Natural killer cell treated with Interleukin-12 subunit alpha and Interleukin-12 subunit beta and Interleukin-15 and Interleukin-18, amount 100 ng/mL, for 72 hours (primary cell): ENCODE data around the gene CYP27B1. TPM values are rescaled to one million over a fixed set of nuclear protein-coding genes. Genes with fewer than 3 reads are reported as not detected.
A peak's percentile ranks its signal among the peaks of the same experiment; 100 is the strongest.

ENCODE experiments used
- ATAC-seq, 2 donors: fragments of 150-1000 bp; cut with Tn5 transposase in 1 of 2; sonication (Bioruptor Pico), chemical (Tn5 transposase) in 1 of 2; 2 replicates each; pipeline ENCODE4 v1.10.0; 2021
- DNase-seq: peaks from one replicate; pipeline ENCODE4 v3.0.0; 2022; ENCODE audit warnings: low spot score
- H3K27ac Mint-ChIP-seq, 2 donors: 1 replicate in 1 of 2; 2 replicates in 1 of 2; pipeline ENCODE4 v1.8.0; 2022; ENCODE audit warnings: mixed read lengths in 2 of 2, mild to moderate bottlenecking in 1 of 2, moderate library complexity in 1 of 2
- H3K27me3 Mint-ChIP-seq, 2 donors: 1 replicate in 1 of 2; 2 replicates in 1 of 2; pipeline ENCODE4 v1.8.0; 2022; ENCODE audit warnings: mixed read lengths in 2 of 2
- H3K36me3 Mint-ChIP-seq: one replicate; pipeline ENCODE4 v1.8.0; 2022; ENCODE audit warnings: mixed read lengths
- H3K4me1 Mint-ChIP-seq, 2 donors: 1 replicate in 1 of 2; 2 replicates in 1 of 2; pipeline ENCODE4 v1.8.0; 2022; ENCODE audit warnings: low read depth in 2 of 2, mixed read lengths in 2 of 2, mild to moderate bottlenecking in 1 of 2
- H3K4me3 Mint-ChIP-seq: one replicate; pipeline ENCODE4 v1.8.0; 2022; ENCODE audit warnings: mixed read lengths
- H3K9me3 Mint-ChIP-seq: 2 replicates; pipeline ENCODE4 v1.8.0; 2022; ENCODE audit warnings: mixed read lengths
- total RNA-seq, 2 donors: library from RNA; stranded (reverse); gene quantifications; one replicate each; pipeline ENCODE4 v1.2.3, GENCODE V29; 2022

Gene CYP27B1
- total RNA-seq: 10 to 100 TPM; 11.7 to 18.8 TPM

GRCh38 chr12:57766464-57767304 is at the start of gene CYP27B1:
CYP27B1 (minus strand) TSS chr12:57767078; CDS start chr12:57767041, 37 bp downstream.
- Mint-ChIP-seq H3K27ac (peak within 1 kb of the TSS in 1 of 2 donors; percentile 70), H3K27me3 (peaks cover 12 to 21% of the 10 kb centered on the region in 2 donors), H3K4me1 (peaks cover 49 to 53% of the 10 kb centered on the region in 2 donors), H3K9me3 (no peaks in the 10 kb centered on the region), H3K4me3 (peak within 1 kb of the TSS; percentile 74), H3K36me3 (no peaks in the 10 kb centered on the region)
- ATAC-seq (peak; percentile 37), DNase-seq (no peak)

GRCh38 chr12:57816001-57816854 is 49.4 kb upstream of the CYP27B1 start:
- DNase-seq: no peak
- H3K27me3 Mint-ChIP-seq: no peaks in the 10 kb centered on the region
- no peak overlapping the region for H3K4me3 Mint-ChIP-seq
- ATAC-seq: no peak
- no peaks in the 10 kb centered on the region for H3K4me1 Mint-ChIP-seq
- no peaks in the 10 kb centered on the region for H3K9me3 Mint-ChIP-seq
- H3K36me3 Mint-ChIP-seq: no peaks in the 10 kb centered on the region
- H3K27ac Mint-ChIP-seq: no peak overlapping the region

GRCh38 chr12:57815177-57816000 is 48.5 kb upstream of the CYP27B1 start:
- Mint-ChIP-seq H3K36me3 (no peaks in the 10 kb centered on the region), H3K4me3 (no peak overlapping the region), H3K27me3 (no peaks in the 10 kb centered on the region), H3K27ac (no peak overlapping the region), H3K4me1 (no peaks in the 10 kb centered on the region), H3K9me3 (no peaks in the 10 kb centered on the region)
- no peak for ATAC-seq
- DNase-seq: no peak

- H3K4me3 Mint-ChIP-seq: no peak overlapping the region
- H3K27ac Mint-ChIP-seq: no peak overlapping the region
- H3K27me3 Mint-ChIP-seq: no peaks in the 10 kb centered on the region
- no peaks in the 10 kb centered on the region for H3K4me1 Mint-ChIP-seq
- ATAC-seq: no peak
- H3K36me3 Mint-ChIP-seq: no peaks in the 10 kb centered on the region
- no peaks in the 10 kb centered on the region for H3K9me3 Mint-ChIP-seq
- DNase-seq: no peak
These were observed 47.3 kb upstream of the CYP27B1 start for GRCh38 chr12:57813971-57814772.

GRCh38 chr12:57813111-57813970 is 46.5 kb upstream of the CYP27B1 start:
- ATAC-seq (no peak), DNase-seq (no peak)
- Mint-ChIP-seq H3K36me3 (no peaks in the 10 kb centered on the region), H3K27ac (no peak overlapping the region), H3K4me1 (no peaks in the 10 kb centered on the region), H3K9me3 (no peaks in the 10 kb centered on the region), H3K4me3 (no peak overlapping the region), H3K27me3 (no peaks in the 10 kb centered on the region)

- ATAC-seq (no peak), DNase-seq (no peak)
- no peak overlapping the region for H3K4me3 Mint-ChIP-seq
- H3K27me3 Mint-ChIP-seq: no peaks in the 10 kb centered on the region
- no peaks in the 10 kb centered on the region for H3K4me1 Mint-ChIP-seq
- H3K36me3 Mint-ChIP-seq: no peaks in the 10 kb centered on the region
- H3K27ac Mint-ChIP-seq: no peak overlapping the region
- no peaks in the 10 kb centered on the region for H3K9me3 Mint-ChIP-seq
These were observed 44.3 kb upstream of the CYP27B1 start for GRCh38 chr12:57811028-57811755.

GRCh38 chr12:57810450-57810849 is 43.6 kb upstream of the CYP27B1 start:
- no peaks in the 10 kb centered on the region for H3K9me3 Mint-ChIP-seq
- H3K27me3 Mint-ChIP-seq: no peaks in the 10 kb centered on the region
- ATAC-seq: no peak
- no peaks in the 10 kb centered on the region for H3K4me1 Mint-ChIP-seq
- H3K4me3 Mint-ChIP-seq: no peak overlapping the region
- no peak overlapping the region for H3K27ac Mint-ChIP-seq
- DNase-seq: no peak
- H3K36me3 Mint-ChIP-seq: no peaks in the 10 kb centered on the region

GRCh38 chr12:57809425-57809824 is 42.5 kb upstream of the CYP27B1 start:
- H3K27me3 Mint-ChIP-seq: no peaks in the 10 kb centered on the region
- no peaks in the 10 kb centered on the region for H3K4me1 Mint-ChIP-seq
- no peaks in the 10 kb centered on the region for H3K36me3 Mint-ChIP-seq
- no peak overlapping the region for H3K4me3 Mint-ChIP-seq
- H3K27ac Mint-ChIP-seq: no peak overlapping the region
- no peaks in the 10 kb centered on the region for H3K9me3 Mint-ChIP-seq
- DNase-seq: no peak
- ATAC-seq: no peak

GRCh38 chr12:57808351-57808750 is 41.5 kb upstream of the CYP27B1 start:
- DNase-seq (no peak), ATAC-seq (no peak)
- Mint-ChIP-seq H3K27ac (no peak overlapping the region), H3K36me3 (no peaks in the 10 kb centered on the region), H3K9me3 (no peaks in the 10 kb centered on the region), H3K27me3 (no peaks in the 10 kb centered on the region), H3K4me3 (no peak overlapping the region), H3K4me1 (no peaks in the 10 kb centered on the region)

- peaks cover 0 to 5% of the 10 kb centered on the region in 2 donors for H3K4me1 Mint-ChIP-seq
- DNase-seq (no peak), ATAC-seq (no peak)
- no peaks in the 10 kb centered on the region for H3K9me3 Mint-ChIP-seq
- no peak overlapping the region for H3K27ac Mint-ChIP-seq
- no peak overlapping the region for H3K4me3 Mint-ChIP-seq
- H3K36me3 Mint-ChIP-seq: no peaks in the 10 kb centered on the region
- H3K27me3 Mint-ChIP-seq: no peaks in the 10 kb centered on the region
These were observed 40.4 kb upstream of the CYP27B1 start for GRCh38 chr12:57807285-57807684.

- no peaks in the 10 kb centered on the region for H3K9me3 Mint-ChIP-seq
These were observed 39.8 kb upstream of the CYP27B1 start for GRCh38 chr12:57806677-57807076.

More at GRCh38 chr12:57806677-57807076, 39.8 kb upstream of the CYP27B1 start:
- Mint-ChIP-seq H3K36me3 (no peaks in the 10 kb centered on the region), H3K27me3 (no peaks in the 10 kb centered on the region), H3K27ac (no peak overlapping the region), H3K4me3 (no peak overlapping the region), H3K4me1 (peaks cover 0 to 5% of the 10 kb centered on the region in 2 donors)
- ATAC-seq (no peak), DNase-seq (no peak)
